Brain microvascular endothelial cell (primary cell): ENCODE results near the gene BICDL2.
"Not testable (repeated sequence)": the region's sequence is repeated elsewhere in the genome, so short reads cannot be mapped to it uniquely, and the experiment has no call there.

Experiments
- DNase-seq: peaks from one replicate; pipeline ENCODE4 v3.0.0-alpha.2; 2020
- H3K27ac ChIP-seq: fragments of 250-450 bp; sonication (Bioruptor Pico); 2 replicates; pipeline ENCODE4 v1.5.1; 2020; ENCODE audit warnings: mild to moderate bottlenecking, moderate library complexity
- H3K27me3 ChIP-seq: fragments of 250-450 bp; sonication (Bioruptor Pico); replicated peaks from 2 replicates; pipeline ENCODE4 v1.5.1; 2020; ENCODE audit warnings: mild to moderate bottlenecking
- H3K36me3 ChIP-seq: fragments of 250-450 bp; sonication (Bioruptor Pico); replicated peaks from 2 replicates; pipeline ENCODE4 v1.5.1; 2020; ENCODE audit warnings: mild to moderate bottlenecking
- H3K4me3 ChIP-seq: 2 replicates; pipeline ENCODE4 v1.5.1; 2011; ENCODE audit warnings: low read depth, mild to moderate bottlenecking, control low read depth, low read length, moderate library complexity
- in situ Hi-C: cut with HindIII; loops from 2 replicates; pipeline ENCODE4 v1.10.0; 2017; ENCODE audit warnings: low sequenced_read_pairs, low pct_ligation_motif_present
- TF ChIP-seq, protein P1 (sequence below): IDR thresholded peaks from 2 replicates; pipeline ENCODE4 v1.5.1; 2011; ENCODE audit warnings: low read depth, mild to moderate bottlenecking, moderate library complexity, low read length, control low read depth, inconsistent platforms; ENCODE audit errors: missing control alignments

The BICDL2 gene

DNA sequence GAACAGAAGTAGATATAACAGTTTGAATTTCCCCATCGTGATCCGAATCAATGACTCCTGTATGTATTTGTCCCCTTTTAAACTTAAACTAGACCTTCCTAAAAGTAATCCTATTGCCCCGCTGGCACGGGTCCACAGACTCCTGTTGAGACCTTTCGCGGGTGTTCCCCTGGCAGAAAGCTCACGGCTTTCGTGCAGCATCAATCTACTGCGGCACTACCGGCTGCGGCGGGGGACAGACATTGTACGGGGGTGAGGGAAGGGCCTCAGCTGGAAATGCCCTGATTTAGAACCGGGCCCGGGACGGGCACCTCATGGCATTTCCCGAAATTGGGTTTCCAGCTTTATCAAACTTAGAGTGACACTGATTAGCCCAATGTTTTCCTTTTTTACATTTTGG, 43.3 kb upstream of the BICDL2 start:
- TF ChIP-seq, protein P1, sequence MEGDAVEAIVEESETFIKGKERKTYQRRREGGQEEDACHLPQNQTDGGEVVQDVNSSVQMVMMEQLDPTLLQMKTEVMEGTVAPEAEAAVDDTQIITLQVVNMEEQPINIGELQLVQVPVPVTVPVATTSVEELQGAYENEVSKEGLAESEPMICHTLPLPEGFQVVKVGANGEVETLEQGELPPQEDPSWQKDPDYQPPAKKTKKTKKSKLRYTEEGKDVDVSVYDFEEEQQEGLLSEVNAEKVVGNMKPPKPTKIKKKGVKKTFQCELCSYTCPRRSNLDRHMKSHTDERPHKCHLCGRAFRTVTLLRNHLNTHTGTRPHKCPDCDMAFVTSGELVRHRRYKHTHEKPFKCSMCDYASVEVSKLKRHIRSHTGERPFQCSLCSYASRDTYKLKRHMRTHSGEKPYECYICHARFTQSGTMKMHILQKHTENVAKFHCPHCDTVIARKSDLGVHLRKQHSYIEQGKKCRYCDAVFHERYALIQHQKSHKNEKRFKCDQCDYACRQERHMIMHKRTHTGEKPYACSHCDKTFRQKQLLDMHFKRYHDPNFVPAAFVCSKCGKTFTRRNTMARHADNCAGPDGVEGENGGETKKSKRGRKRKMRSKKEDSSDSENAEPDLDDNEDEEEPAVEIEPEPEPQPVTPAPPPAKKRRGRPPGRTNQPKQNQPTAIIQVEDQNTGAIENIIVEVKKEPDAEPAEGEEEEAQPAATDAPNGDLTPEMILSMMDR: no peak
- H3K27me3 ChIP-seq: peaks cover 2% of the 10 kb centered on the region
- no peak overlapping the region for H3K27ac ChIP-seq

DNA sequence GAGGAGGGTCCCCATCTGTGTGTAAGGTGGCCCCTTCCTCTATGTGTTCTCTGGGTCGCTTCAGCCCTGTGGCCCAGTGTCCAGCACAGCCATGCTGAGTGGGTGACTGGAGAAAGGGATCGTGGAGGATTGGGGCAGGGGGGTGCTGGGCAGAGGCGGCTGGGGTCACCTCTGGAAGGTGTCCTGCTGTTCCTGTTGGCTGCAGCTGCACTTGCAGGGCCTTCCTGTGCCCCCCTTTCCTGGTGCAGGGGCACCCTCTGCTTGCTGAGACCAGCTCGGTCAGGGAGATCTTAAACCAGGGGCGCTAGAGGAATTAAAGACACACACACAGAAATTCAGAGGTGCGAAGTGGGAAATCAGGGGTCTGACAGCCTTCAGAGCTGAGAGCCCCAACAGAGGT, 39.8 kb upstream of the BICDL2 start:
- TF ChIP-seq, protein P1: no peak
- Histone ChIP-seq H3K27me3 (peaks cover 2% of the 10 kb centered on the region), H3K4me3 (no peak overlapping the region), H3K36me3 (no peaks in the 10 kb centered on the region), H3K27ac (no peak overlapping the region)
- in situ Hi-C loops: no loop called here
- DNase-seq: no peak

More for the DNA sequence above, 43.3 kb upstream of the BICDL2 start:
- Histone ChIP-seq H3K4me3 (no peak overlapping the region), H3K36me3 (no peaks in the 10 kb centered on the region)
- DNase-seq: no peak
- in situ Hi-C loops: no loop called here

DNA sequence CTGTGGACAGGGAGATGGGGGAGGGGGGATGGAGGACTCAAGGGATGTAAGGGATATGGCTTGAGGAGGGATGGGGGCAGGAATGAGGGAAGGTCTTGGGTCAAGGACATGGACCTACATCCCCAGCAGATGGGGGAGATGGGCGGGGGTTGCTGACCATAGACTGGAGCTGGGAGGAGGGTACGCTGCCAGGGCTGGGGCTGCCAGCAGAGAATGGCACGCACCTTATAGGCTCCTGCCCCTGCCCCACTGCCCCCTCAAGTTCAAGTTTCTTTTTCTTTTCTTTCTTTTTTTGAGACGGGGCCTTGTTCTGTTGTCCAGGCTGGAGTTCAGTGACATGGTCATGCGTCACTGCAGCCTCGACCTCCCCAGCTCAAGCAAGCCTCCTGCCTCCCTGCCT, 39.2 kb upstream of the BICDL2 start:
- DNase-seq, H3K4me3 ChIP-seq, in situ Hi-C loops, H3K27me3 ChIP-seq, H3K27ac ChIP-seq, H3K36me3 ChIP-seq: not testable (repeated sequence)

DNA sequence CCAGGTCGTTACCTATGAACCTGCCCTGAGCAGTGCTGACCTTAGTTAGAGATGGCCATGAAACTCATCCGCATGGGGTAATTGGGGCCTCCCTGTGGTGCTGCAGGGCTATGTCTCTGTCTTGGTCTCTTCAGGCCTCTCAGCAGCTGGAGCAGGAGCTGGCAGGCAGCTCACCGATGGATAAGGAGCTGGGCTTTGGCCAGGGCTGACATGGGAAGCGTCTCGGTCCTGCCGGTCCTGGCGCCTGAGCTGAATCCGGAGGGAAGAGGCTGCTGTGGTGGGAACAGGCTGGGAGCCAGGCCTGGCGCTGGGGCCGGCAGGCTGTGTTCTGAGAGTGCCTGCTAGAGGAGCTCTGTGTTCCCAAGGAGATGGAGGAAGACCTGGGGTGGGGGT, 38.8 kb upstream of the BICDL2 start:
- no peak overlapping the region for H3K4me3 ChIP-seq
- H3K36me3 ChIP-seq: no peaks in the 10 kb centered on the region
- H3K27ac ChIP-seq: no peak overlapping the region
- H3K27me3 ChIP-seq: peaks cover 2% of the 10 kb centered on the region
- DNase-seq: no peak
- in situ Hi-C loops: no loop called here
- TF ChIP-seq, protein P1: no peak

DNA sequence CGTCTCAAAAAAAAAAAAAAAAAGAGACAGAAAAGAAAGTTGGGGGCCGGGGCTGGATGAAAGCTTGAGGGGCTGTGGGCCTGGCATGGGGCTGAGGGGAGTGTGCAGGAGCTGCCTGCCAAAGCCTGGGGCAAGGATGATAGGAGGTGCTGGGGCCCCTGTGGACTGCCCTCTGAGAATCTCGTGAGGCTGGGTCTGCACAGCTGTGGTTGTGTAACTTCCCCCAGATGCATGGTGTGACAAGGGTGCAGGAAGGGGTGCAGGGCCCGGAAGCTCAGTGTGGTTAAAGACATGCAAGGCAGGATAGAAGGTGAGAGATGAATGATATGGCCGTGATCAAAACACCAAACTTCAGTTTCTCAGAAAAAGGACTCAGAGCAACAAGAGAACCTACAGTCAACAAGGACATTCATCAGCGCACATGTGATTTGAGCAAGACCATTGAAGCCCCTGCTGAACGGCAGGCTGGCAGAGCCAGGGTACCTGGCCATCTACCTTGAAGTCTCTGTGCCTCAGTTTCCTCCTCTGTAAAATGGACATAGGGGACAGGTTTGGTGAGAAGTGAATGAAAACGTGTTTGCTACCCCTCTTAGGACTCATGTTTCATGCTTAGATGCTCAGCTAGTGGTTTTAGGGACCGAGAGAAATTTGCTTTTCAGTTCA, 38.2 kb upstream of the BICDL2 start:
- Histone ChIP-seq H3K27me3 (peaks cover 2% of the 10 kb centered on the region), H3K4me3 (no peak overlapping the region), H3K36me3 (no peaks in the 10 kb centered on the region), H3K27ac (no peak overlapping the region)
- in situ Hi-C loops: no loop called here
- no peak for DNase-seq
- TF ChIP-seq, protein P1: no peak

DNA sequence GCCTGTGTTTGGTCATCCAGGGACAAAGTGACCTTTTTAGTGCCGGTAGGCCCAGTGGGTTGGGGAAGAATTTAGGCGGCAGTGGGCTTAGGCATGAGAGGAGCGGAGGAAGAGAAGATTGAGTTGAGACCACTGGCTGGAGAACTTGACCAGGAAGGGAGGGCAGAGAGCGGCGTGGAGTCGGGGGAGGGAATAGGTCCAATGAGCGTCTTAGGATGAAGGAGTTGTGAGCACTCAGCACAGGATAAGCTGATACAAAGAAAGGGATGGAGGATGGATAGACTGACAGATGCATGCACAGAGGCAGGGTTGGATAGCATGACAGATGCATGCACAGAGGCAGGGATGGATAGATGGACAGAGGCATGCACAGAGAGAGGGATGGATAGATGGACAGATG, 36.7 kb upstream of the BICDL2 start:
- TF ChIP-seq, protein P1: no peak
- in situ Hi-C loops: no loop called here
- no peak overlapping the region for H3K27ac ChIP-seq
- H3K4me3 ChIP-seq: no peak overlapping the region
- no peaks in the 10 kb centered on the region for H3K36me3 ChIP-seq
- no peak for DNase-seq
- no peaks in the 10 kb centered on the region for H3K27me3 ChIP-seq

DNA sequence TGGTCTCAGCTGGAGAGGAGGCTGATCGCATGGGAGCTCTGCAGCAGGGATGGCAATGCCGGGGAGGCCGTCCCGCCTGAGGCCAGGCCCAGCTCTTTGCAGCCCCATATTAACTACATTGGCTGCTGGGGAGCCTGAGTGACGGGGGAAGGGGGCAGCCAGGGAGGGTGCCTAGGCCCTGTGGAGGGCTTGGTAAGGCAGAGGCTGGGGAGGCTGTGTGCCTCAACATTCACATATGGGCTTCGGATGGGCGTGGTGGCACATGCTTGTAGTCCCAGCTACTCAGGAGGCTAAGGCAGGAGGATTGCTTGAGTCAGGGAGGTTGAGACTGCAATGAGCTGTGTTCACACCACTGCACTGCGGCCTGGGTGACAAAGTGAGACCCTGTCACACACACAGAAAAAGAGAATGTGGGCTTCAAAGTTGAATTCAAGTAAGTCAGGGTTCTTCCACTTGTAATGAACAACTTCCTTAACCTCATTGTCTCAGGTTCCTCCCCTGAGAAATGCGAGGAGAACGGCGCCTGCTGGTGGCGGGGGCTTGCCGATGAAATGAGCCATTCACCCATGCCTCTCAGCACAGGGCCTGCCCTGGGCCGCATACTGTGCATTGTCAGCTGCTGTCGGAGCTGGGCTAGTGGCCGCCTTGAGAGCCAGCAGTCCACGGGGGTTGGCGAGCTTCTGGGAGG, 36.0 kb upstream of the BICDL2 start:
- H3K4me3 ChIP-seq, H3K36me3 ChIP-seq, in situ Hi-C loops, H3K27me3 ChIP-seq, DNase-seq, H3K27ac ChIP-seq: not testable (repeated sequence)

DNA sequence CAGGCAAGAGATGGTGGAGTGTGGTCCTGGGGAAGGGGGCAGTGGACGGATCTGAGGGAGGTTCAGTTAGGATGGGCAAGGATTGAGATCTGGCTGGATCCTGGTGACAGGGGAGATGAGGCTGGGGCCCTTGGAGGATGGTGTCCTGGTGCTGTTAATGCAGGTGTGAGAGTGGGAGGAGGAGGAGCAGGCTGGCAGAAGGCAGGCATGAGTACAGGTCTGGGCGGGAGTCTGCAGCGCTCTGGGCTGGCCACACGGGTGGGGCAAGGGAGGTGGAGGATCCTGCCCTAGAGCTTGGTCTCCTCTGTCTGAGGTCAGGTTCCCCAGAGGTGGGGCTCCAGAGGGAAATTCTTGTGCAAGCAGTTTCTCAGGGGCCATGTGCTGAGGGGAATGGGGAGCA, 35.4 kb upstream of the BICDL2 start:
- H3K4me3 ChIP-seq, H3K36me3 ChIP-seq, H3K27ac ChIP-seq, DNase-seq, H3K27me3 ChIP-seq, in situ Hi-C loops: not testable (repeated sequence)
